ENCODE measurements around the gene CCIN. TPM values are rescaled to one million over a fixed set of nuclear protein-coding genes. Genes with fewer than 3 reads are reported as not detected.
A peak's percentile ranks its signal among the peaks of the same experiment; 100 is the strongest.
"Not testable (repeated sequence)": the region's sequence is repeated elsewhere in the genome, so short reads cannot be mapped to it uniquely, and the experiment has no call there.

CCIN gene
- polyA plus RNA-seq (ENCODE audit: insufficient read length): 0.42 TPM
- long read RNA-seq, donor 1: 0 reads
- long read RNA-seq, donor 2, partial matches to known transcripts: 0 of 1 reads
- long read RNA-seq, donor 2, other reads (novel, unspliced or antisense): 0 of 1 reads
- long read RNA-seq, donor 3: 0 reads
- long read RNA-seq, donor 4: 0 reads
- long read RNA-seq, donor 5: 0 reads
- long read RNA-seq, donor 6: 0 reads
- long read RNA-seq, donor 7: 0 reads
- long read RNA-seq, donor 8: 0 reads

GRCh38 chr9:36169166-36169565 lies at the start of gene CCIN:
Gene CCIN, plus strand, starts transcription at chr9:36169388. Its CDS starts 115 bp downstream, at chr9:36169503.
- DNase-seq: no peak

GRCh38 chr9:36119476-36119875 lies 49.7 kb upstream of the CCIN start:
- no peak for DNase-seq

GRCh38 chr9:36120705-36121104 lies 48.5 kb upstream of the CCIN start:
- no peak for DNase-seq

- DNase-seq: no peak
Measured at GRCh38 chr9:36121971-36122370, 47.2 kb upstream of the CCIN start.

- DNase-seq: no peak
Measured at GRCh38 chr9:36123515-36123914, 45.7 kb upstream of the CCIN start.

- no peak for DNase-seq
Measured at GRCh38 chr9:36125062-36125855, 43.9 kb upstream of the CCIN start.

- no peak for DNase-seq
Measured at GRCh38 chr9:36126016-36126730, 43.0 kb upstream of the CCIN start.

- no peak for DNase-seq
Measured at GRCh38 chr9:36127652-36128244, 41.4 kb upstream of the CCIN start.

GRCh38 chr9:36128349-36128748 lies 40.8 kb upstream of the CCIN start:
- no peak for DNase-seq

GRCh38 chr9:36129139-36129538 lies 40.0 kb upstream of the CCIN start:
- DNase-seq: no peak

GRCh38 chr9:36131666-36132065 lies 37.5 kb upstream of the CCIN start:
- not testable (repeated sequence) for DNase-seq

GRCh38 chr9:36132086-36132485 lies 37.1 kb upstream of the CCIN start:
- no peak for DNase-seq

- DNase-seq: no peak
Measured at GRCh38 chr9:36134761-36135505, 34.3 kb upstream of the CCIN start.

GRCh38 chr9:36135741-36136271 lies 33.4 kb upstream of the CCIN start:
- no peak for DNase-seq

- peak; percentile 63 for DNase-seq
Measured at GRCh38 chr9:36136272-36136893, 32.8 kb upstream of the CCIN start, which contains the start of gene GLIPR2. Gene GLIPR2, plus strand, starts transcription at chr9:36136733. Its CDS starts 46 bp downstream, at chr9:36136779.

GRCh38 chr9:36136894-36137391 lies 32.2 kb upstream of the CCIN start:
- DNase-seq: no peak

GRCh38 chr9:36137392-36138004 lies 31.7 kb upstream of the CCIN start:
- peak; percentile 40 for DNase-seq

- DNase-seq: no peak
Measured at GRCh38 chr9:36138496-36138895, 30.7 kb upstream of the CCIN start.

GRCh38 chr9:36138901-36139300 lies 30.3 kb upstream of the CCIN start:
- no peak for DNase-seq

Data from left kidney (tissue), 8 donors.